WTC11 (cell line): ENCODE measurements around the gene SULT2B1. TPM values are rescaled to one million over a fixed set of nuclear protein-coding genes. Genes with fewer than 3 reads are reported as not detected.
A peak's percentile ranks its signal among the peaks of the same experiment; 100 is the strongest.

ENCODE experiments used
- AR ChIP-seq: fragments of 250-450 bp; sonication (Bioruptor Pico); IDR thresholded peaks from 2 replicates; pipeline ENCODE4 v1.9.0; 2021; ENCODE audit warnings: mild to moderate bottlenecking
- ATF2 ChIP-seq: sonication (generic); formaldehyde crosslinking; IDR thresholded peaks from 2 replicates; pipeline ENCODE4 v1.8.1; 2022; ENCODE audit warnings: low read depth, missing genetic modification reagents, borderline replicate concordance
- CDX4 ChIP-seq: fragments of 250-450 bp; sonication (Bioruptor Pico); IDR thresholded peaks from 2 replicates; pipeline ENCODE4 v1.9.0; 2021; ENCODE audit warnings: moderate library complexity, mild to moderate bottlenecking, inconsistent platforms, borderline replicate concordance
- E2F5 ChIP-seq: sonication (generic); formaldehyde crosslinking; IDR thresholded peaks from 2 replicates; pipeline ENCODE4 v1.8.1; 2022; ENCODE audit warnings: mild to moderate bottlenecking, moderate library complexity, missing genetic modification reagents
- EMX1 ChIP-seq: fragments of 250-450 bp; sonication (Bioruptor Pico); IDR thresholded peaks from 2 replicates; pipeline ENCODE4 v1.8.0; 2021; ENCODE audit warnings: mild to moderate bottlenecking
- ERG ChIP-seq: fragments of 250-450 bp; sonication (Bioruptor Pico); IDR thresholded peaks from 2 replicates; pipeline ENCODE4 v1.8.0; 2021; ENCODE audit warnings: mild to moderate bottlenecking
- ESRRA ChIP-seq: sonication (generic); formaldehyde crosslinking; IDR thresholded peaks from 2 replicates; pipeline ENCODE4 v1.8.1; 2022; ENCODE audit warnings: mild to moderate bottlenecking, missing genetic modification reagents, borderline replicate concordance
- ETV6 ChIP-seq: sonication (generic); formaldehyde crosslinking; IDR thresholded peaks from 2 replicates; pipeline ENCODE4 v1.8.1; 2022; ENCODE audit warnings: mild to moderate bottlenecking, missing genetic modification reagents
- FOXK1 ChIP-seq: sonication (generic); formaldehyde crosslinking; IDR thresholded peaks from 2 replicates; pipeline ENCODE4 v1.8.0; 2022; ENCODE audit warnings: mild to moderate bottlenecking, moderate library complexity, missing genetic modification reagents
- FOXP1 ChIP-seq: sonication (generic); formaldehyde crosslinking; IDR thresholded peaks from 2 replicates; pipeline ENCODE4 v1.8.0; 2022; ENCODE audit warnings: missing genetic modification reagents, mild to moderate bottlenecking, moderate library complexity, borderline replicate concordance
- FOXP4 ChIP-seq: sonication (generic); formaldehyde crosslinking; IDR thresholded peaks from 2 replicates; pipeline ENCODE4 v1.8.0; 2022; ENCODE audit warnings: mild to moderate bottlenecking, missing genetic modification reagents
- HMGA2 ChIP-seq: fragments of 250-450 bp; sonication (Bioruptor Pico); IDR thresholded peaks from 2 replicates; pipeline ENCODE4 v1.4.0; 2021; ENCODE audit warnings: mild to moderate bottlenecking, moderate library complexity
- IRF1 ChIP-seq: sonication (generic); formaldehyde crosslinking; IDR thresholded peaks from 2 replicates; pipeline ENCODE4 v1.8.0; 2023; ENCODE audit warnings: missing genetic modification reagents
- JAZF1 ChIP-seq: fragments of 250-450 bp; sonication (Bioruptor Pico); IDR thresholded peaks from 2 replicates; pipeline ENCODE4 v1.9.0; 2021; ENCODE audit warnings: moderate library complexity, mild to moderate bottlenecking, inconsistent platforms
- MXD4 ChIP-seq: fragments of 250-450 bp; sonication (Bioruptor Pico); IDR thresholded peaks from 2 replicates; pipeline ENCODE4 v1.8.0; 2021; ENCODE audit warnings: mild to moderate bottlenecking, moderate library complexity, borderline replicate concordance
- MYBL2 ChIP-seq: sonication (generic); formaldehyde crosslinking; IDR thresholded peaks from 2 replicates; pipeline ENCODE4 v1.8.1; 2023; ENCODE audit warnings: mild to moderate bottlenecking, moderate library complexity, missing genetic modification reagents
- NFATC4 ChIP-seq: fragments of 250-450 bp; sonication (Bioruptor Pico); IDR thresholded peaks from 2 replicates; pipeline ENCODE4 v1.9.0; 2021; ENCODE audit warnings: mild to moderate bottlenecking
- NR2C2 ChIP-seq: sonication (generic); formaldehyde crosslinking; IDR thresholded peaks from 2 replicates; pipeline ENCODE4 v1.8.0; 2022; ENCODE audit warnings: mild to moderate bottlenecking, missing genetic modification reagents
- SOX15 ChIP-seq: fragments of 250-450 bp; sonication (Bioruptor Pico); IDR thresholded peaks from 2 replicates; pipeline ENCODE4 v1.9.0; 2021; ENCODE audit warnings: mild to moderate bottlenecking
- TCF7 ChIP-seq: sonication (generic); formaldehyde crosslinking; IDR thresholded peaks from 2 replicates; pipeline ENCODE4 v1.8.0; 2022; ENCODE audit warnings: mild to moderate bottlenecking, low read depth, missing genetic modification reagents, moderate library complexity
- USF1 ChIP-seq: sonication (generic); formaldehyde crosslinking; IDR thresholded peaks from 2 replicates; pipeline ENCODE4 v1.8.0; 2022; ENCODE audit warnings: mild to moderate bottlenecking, missing genetic modification reagents
- USF2 ChIP-seq: sonication (generic); formaldehyde crosslinking; IDR thresholded peaks from 2 replicates; pipeline ENCODE4 v1.8.1; 2023; ENCODE audit warnings: mild to moderate bottlenecking, missing genetic modification reagents, moderate library complexity
- ZNF512 ChIP-seq: sonication (generic); formaldehyde crosslinking; IDR thresholded peaks from 2 replicates; pipeline ENCODE4 v1.8.1; 2022; ENCODE audit warnings: missing genetic modification reagents, borderline replicate concordance
- total RNA-seq: library from RNA; stranded (reverse); gene quantifications from 3 replicates; pipeline ENCODE4 v1.2.3, GENCODE V29; 2021

SULT2B1 gene
- total RNA-seq, 1 experiment from 2014 or later, result 0.96 TPM

GRCh38 chr19:48629599-48630295 lies 77.8 kb downstream of the SULT2B1 start (continued):
- TF ChIP-seq USF2 (CRISPR knock-in tag) (no peak; the same call in 1 of the 2 replicates), MXD4 (no peak), EMX1 (CRISPR knock-in tag) (peak; percentile 89), CDX4 (no peak), JAZF1 (CRISPR knock-in tag) (no peak), USF1 (CRISPR knock-in tag) (no peak), ZNF512 (CRISPR knock-in tag) (no peak), FOXP1 (CRISPR knock-in tag) (peak; percentile 55; the same call in 1 of the 2 replicates), ETV6 (CRISPR knock-in tag) (peak; percentile 66), E2F5 (CRISPR knock-in tag) (peak; percentile 64; the same call in 1 of the 2 replicates), ATF2 (CRISPR knock-in tag) (0 out of 2 replicates have a peak, but pooled peaks have one; percentile 46), ERG (CRISPR knock-in tag) (0 out of 2 replicates have a peak, but pooled peaks have one; percentile 16), IRF1 (0 out of 2 replicates have a peak, but pooled peaks have one; percentile 50), HMGA2 (CRISPR knock-in tag) (no peak), SOX15 (CRISPR knock-in tag) (no peak), NFATC4 (CRISPR knock-in tag) (no peak), MYBL2 (CRISPR knock-in tag) (peak; percentile 18), AR (no peak), FOXP4 (CRISPR knock-in tag) (peak; percentile 37; the same call in 1 of the 2 replicates), NR2C2 (no peak), TCF7 (CRISPR knock-in tag) (no peak), FOXK1 (CRISPR knock-in tag) (no peak; the same call in 1 of the 2 replicates), ESRRA (CRISPR knock-in tag) (no peak)
